GM19438 (cell line): ENCODE measurements around the gene KIF3C.
"Not testable (repeated sequence)": the region's sequence is repeated elsewhere in the genome, so short reads cannot be mapped to it uniquely, and the experiment has no call there.

Source experiments
- ATAC-seq: cut with Tn5 transposase; IDR thresholded peaks from one replicate; pipeline ENCODE4 v1.9.1; 2021; ENCODE audit warnings: low read depth; ENCODE audit not compliant: unreplicated experiment

Gene KIF3C

DNA sequence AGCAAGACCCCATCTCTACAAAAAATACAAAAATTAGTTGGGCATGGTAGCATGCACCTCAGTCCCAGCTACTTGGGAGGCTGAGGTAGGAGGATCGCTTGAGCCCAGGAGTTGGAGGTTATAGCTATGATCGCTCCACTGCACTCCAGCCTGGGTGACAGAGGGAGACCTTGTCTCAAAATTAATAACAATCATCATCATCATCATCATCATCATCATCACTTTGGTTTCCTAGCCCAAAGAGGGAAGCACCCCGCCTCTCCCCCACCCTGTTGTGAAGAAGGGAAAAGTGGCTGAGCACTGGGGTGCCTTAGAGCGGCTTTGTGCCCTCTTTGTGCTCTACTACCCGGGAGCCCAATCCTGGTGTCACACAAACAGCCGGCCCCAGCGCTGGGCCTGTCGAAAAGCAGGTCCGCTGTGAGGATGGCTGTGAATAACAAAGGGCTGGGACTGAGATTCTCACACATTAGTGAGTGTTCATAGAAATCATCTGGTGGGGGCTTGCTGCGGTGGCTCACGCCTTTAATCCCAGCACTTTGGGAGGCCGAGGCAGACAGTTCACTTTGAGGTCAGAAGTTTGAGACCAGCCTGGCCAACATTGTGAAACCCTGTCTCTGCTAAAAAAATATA is 61.4 kb downstream of the KIF3C start:
- ATAC-seq = no peak

GRCh38 chr2:25920336-25920735 is 62.0 kb downstream of the KIF3C start:
- no peak for ATAC-seq

GRCh38 chr2:25917832-25918231 is 64.5 kb downstream of the KIF3C start:
- ATAC-seq = no peak

- ATAC-seq = not testable (repeated sequence)
Observed at GRCh38 chr2:25917411-25917810, 64.9 kb downstream of the KIF3C start.

DNA sequence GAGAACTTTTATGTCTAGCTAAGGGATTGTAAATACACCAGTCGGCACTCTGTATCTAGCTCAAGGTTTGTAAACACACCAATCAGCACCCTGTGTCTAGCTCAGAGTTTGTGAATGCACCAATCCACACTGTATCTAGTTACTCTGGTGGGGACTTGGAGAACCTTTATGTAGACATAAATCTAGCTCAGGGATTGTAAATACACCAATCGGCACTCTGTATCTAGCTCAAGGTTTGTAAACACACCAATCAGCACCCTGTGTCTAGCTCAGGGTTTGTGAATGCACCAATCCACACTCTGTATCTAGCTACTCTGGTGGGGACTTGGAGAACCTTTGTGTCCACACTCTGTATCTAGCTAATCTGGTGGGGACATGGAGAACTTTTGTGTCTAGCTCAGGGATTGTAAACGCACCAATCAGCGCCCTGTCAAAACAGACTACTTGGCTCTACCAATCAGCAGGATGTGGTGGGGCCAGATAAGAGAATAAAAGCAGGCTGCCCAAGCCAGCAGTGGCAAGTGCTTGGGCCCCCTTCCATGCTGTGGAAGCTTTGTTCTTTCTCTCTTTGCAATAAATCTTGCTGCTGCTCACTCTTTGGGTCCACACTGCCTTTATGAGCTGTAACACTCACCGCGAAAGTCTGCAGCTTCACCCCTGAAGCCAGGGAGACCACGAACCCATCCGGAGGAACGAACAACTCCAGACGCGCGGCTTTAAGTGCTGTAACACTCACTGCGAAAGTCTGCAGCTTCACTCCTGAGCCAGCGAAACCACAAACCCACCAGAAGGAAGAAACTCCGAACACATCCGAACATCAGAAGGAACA is 66.1 kb downstream of the KIF3C start:
- ATAC-seq = not testable (repeated sequence)

DNA sequence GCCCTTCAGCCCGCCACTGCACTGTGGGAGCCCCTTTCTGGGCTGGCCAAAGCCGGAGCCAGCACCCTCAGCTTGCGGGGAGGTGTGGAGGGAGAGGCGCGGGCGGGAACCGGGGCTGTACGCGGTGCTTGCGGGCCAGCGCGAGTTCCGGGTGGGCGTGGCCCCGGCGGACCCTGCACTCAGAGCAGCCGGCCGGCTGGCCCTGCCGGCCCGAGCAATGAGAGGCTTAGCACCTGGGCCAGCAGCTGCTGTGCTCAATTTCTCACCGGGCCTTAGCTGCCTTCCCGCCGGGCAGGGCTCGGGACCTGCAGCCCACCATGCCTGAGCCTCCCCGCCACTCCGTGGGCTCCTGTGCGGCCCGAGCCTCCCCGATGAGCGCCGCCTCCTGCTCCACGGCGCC is 66.9 kb downstream of the KIF3C start:
- not testable (repeated sequence) for ATAC-seq

- ATAC-seq = not testable (repeated sequence)
Observed at GRCh38 chr2:25913696-25913973, 68.7 kb downstream of the KIF3C start.

DNA sequence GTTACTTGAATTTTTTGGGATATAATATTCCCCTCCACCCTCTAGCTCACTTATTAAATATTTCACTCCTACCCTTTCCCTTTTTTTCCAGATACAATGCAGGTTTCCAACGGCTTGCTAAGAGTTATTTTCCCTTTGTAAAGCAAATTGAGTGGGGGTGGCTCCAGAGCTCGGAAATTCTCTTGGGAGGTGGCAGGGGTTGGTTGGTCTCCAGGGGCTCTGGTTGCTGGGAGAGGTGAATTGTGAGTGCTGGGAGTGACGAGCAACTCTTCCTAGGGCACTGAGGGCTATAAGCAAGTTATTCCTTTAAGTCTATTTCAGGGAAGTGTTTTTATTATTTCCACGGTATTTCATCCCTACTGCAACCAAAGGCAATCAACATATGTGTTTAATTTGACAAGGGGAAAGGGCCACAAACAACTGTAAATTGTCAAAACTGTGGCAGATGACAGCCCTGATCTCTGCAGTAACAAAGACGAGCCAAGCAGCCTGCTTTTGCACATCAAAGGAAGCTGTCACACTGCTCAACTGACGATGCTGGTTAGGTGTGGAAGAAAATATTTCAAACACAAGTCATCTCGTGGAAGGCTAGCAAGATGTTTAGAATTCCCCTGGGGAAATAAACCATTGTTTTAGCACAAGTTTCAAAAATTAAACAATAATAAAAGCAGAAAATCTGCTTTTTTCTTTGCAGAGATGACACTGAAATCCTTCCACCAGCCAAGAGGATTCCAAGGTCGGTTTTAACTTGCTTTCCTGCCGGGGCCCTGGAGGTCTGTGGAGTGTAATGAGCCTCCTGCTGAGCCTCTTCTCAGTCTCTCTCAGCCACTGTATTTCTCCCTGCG is 69.2 kb downstream of the KIF3C start:
- ATAC-seq = no peak

- not testable (repeated sequence) for ATAC-seq
Observed at GRCh38 chr2:25909574-25909973, 72.7 kb downstream of the KIF3C start.

GRCh38 chr2:25905126-25905525 is 77.2 kb downstream of the KIF3C start:
- ATAC-seq = no peak

- ATAC-seq = no peak
Observed at GRCh38 chr2:25903216-25903776, 79.0 kb downstream of the KIF3C start.

GRCh38 chr2:25899404-25899970 is 82.8 kb downstream of the KIF3C start:
- ATAC-seq = no peak

GRCh38 chr2:25897506-25897905 is 84.8 kb downstream of the KIF3C start:
- no peak for ATAC-seq

- ATAC-seq = not testable (repeated sequence)
Observed at GRCh38 chr2:25896308-25896707, 86.0 kb downstream of the KIF3C start.

DNA sequence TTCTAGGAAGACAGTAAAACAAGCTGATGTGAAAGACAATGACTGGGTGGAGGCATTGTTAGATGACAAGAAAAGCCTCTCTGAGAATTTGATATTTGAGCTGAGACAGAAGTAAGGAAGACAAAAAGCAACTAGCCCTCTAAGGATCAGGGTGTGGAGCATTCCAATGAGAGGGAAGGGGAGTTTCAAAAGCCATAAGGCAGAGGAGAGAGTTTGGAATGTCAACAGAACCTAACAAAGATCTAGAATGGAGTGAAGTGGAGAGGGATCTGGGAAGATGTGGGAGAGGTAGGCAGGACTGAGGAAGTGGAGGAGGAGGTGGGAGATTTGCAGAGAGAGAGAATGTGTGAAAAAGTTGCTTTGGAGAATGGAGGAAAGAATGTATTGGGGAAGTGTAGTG is 86.7 kb downstream of the KIF3C start:
- ATAC-seq = no peak

GRCh38 chr2:25895018-25895417 is 87.3 kb downstream of the KIF3C start:
- no peak for ATAC-seq

GRCh38 chr2:25894135-25894830 is 88.0 kb downstream of the KIF3C start:
- no peak for ATAC-seq

DNA sequence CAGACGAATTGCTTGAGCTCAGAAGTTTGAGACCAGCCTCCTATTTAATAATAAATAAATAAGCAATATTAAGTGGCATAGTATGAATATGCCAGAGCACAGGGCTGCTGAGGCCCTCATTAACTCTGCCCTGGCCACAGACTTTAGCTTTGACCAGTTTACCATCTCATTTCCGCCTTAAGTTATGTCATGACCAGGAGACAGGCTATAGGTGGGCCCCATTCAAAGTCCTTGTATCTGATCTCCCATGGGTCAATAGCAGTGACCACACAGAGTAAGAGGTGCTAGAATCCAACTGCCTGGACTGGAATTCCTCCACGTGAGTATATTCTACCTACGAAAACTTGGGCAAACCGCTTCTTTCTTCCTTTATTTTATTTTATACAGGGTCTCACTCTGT is 90.6 kb downstream of the KIF3C start:
- ATAC-seq = no peak

DNA sequence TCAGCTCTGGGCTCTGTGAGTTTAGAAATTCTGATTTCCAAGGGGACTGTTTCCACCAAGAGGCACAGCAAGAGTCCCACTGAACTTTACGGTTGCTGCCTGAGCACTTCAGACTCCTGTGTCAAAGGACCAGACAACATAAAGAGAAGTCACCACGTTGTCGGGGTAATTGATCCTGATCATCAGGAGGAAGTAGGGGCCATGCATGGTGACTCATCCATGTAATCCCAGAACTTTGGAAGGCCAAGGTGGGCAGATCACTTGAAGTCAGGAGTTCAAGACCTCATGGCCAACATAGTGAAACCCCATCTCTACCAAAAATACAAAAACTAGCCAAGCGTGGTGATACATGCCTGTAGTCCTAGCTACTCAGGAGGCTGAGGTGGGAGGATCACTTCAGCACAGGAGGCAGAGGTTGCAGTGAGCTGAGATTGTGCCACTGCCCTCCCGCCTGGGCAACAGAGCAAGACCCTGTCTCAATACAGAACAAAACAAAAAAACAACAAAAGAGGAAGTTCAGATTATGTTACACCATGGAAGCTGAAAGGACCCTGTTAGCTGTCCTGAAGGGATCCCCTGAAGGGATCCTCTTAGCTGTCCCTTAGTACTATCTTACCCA is 94.6 kb downstream of the KIF3C start:
- no peak for ATAC-seq

GRCh38 chr2:25885933-25886332 is 96.4 kb downstream of the KIF3C start:
- no peak for ATAC-seq
